NCI-H526 treated with DMSO at 0.1 percent for 48 hours (cell line): ENCODE data around the gene CNTFR.

ENCODE experiments used
- DNase-seq: peaks from one replicate; lab custom pipeline; 2025; lab: John Stamatoyannopoulos, UW

Gene CNTFR

DNA sequence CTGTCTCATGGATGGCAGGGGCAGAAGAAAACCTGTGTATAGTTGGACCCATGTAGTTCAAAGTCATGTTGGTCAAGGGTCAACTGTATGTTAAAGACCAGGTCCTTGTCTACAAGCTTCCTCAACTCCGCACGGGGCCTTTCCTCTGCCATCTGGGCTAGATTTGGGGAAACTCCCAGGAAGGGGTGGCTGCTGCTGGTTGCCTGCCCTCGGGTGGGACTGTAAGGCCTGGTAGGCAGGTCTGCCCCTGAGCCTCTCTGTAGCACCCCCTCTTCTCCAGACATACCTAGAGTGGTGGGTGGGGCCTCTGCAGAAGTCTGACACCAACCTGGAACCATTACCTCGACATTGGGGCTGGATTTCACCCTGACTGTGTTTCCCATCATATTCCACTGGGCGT is 82.0 kb downstream of the CNTFR start:
- DNase-seq = no peak

DNA sequence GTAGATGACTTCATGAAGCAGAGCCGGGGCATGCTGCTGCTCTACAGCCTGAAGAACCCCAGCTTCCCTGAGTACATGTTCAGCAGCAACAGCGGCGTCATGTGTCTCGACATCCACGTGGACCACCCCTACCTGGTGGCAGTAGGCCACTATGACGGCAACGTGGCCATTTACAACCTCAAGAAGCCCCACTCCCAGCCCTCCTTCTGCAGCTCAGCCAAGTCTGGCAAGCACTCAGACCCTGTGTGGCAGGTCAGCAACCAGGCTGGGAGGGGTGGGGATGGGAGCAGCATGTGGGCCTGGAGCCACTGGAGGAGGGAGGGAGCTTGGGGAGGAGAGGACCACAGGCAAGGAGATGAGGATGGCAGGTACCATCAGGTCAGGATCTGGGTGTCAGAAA is 82.9 kb downstream of the CNTFR start:
- no peak for DNase-seq

DNA sequence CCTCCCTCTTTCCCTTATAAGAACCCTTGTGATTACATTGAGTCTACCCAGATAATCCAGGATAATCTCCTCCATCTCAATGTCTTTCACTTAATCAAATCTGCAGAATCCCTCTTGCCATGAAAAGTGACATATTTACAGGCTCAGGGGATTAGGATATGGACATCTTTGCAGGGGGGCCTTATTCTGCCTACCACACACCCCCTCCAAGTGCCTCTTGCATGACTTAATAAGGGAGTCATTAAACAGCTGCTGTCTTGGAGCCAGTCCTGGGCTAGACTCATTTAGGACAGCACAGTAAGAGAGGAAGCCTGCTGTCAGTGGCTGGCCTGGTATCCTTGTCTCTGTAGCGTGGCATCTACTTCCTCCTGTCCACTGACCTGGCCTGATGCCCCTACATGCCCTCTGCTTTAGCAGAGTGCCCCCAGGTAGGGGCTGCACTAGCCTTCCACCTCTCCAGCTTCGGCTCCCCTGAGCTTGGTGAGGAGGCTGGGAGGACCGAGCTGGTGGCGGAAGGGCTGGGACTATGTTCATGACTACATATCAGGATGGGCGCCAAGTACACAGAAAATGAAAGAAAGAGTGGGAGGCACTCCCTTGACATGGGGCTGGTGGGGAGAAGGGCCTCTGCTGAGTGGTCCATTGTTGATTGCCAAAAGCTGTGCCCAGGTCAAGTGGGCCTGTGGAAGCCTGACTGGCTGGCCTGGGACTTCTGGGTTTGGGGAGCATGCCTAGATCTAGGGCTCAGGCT is 84.0 kb downstream of the CNTFR start:
- DNase-seq = no peak

DNA sequence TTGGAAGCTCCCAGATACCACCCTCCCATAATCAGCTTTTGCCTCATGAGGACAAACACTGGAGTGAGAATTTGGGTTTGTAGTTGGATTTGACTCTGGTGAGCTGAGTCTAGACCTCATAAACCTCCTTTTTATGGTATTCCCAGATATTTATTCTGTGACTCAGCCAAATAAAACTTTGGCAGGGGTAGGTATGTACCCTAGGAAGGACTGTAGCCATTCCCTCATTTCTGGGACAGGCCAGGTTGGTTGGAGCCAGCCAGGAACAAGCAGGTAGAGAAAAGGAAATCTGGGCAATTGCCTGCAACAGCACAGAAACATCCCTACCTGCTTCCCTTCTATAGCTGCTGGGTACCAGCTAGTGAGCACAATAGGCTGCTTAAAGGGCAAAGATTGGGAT is 86.1 kb downstream of the CNTFR start:
- no peak for DNase-seq

DNA sequence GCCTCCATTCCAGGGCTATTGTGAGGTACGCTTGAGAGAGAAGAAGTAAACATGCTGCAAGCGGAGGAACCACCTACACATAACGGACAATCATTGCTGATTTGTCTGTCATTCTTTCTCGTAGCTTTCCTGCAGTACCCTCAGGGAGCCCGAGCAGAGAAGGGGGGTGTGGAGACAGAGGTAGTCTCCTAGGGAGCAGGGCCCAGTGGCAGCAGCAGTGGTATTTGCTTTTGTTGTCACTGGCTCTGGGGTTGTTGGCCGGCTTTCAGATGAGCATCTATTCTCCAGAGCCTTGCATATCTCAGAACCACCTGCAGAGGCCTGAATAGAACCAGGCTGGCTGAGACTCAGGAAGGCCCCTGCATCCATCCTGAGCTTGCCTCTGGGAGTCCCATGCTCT is 86.6 kb downstream of the CNTFR start:
- DNase-seq = no peak

DNA sequence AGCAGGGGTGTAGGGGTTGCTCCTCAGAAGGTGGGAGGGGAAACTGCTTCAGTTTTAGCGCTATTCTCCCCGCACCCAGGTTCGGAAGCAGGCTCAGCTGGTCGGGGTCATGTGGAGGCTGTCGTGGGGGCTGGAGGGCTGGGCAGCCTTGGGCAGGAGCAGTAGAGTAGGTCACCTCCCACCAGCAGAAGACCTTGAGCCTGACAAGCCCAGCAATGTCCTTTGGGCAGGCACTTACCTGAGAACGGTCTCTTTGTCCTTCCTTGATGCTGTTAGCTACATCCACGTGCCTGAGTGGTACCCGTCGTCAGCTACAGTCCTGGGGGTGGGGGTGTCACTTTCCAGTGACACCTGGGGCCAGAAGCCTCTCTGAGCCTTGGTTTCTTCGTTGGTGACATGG is 87.1 kb downstream of the CNTFR start:
- no peak for DNase-seq

DNA sequence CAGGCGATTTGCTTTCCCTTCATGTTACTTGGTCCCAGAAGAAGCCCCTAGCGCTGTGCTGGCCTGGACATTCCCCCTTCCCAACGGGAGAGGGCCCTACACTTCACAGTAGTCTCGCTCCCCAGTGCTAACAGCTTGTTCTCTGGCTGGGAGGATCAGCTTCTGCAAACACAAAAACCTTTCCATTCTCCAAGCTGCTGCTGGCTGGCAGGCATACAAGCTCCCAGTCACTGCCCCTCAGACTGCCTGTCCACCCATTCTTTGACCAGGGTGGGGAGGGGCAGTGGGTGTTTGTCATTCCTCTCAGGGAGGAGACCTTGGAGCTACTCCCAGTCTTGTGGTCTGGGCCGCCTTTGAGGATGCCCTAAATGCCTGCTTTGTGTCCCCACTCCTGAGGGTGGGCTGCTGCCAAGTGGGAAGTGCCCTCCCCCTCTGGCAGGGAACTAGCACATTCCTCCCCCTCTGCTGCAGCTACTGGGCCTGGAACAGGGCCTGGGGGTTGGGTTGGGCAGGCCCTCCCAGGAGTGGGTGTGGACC is 87.6 kb downstream of the CNTFR start:
- DNase-seq = no peak
